Skeletal muscle cell (primary cell): Measurements from ENCODE around the gene ADAMTSL4.
A peak's percentile ranks its signal among the peaks of the same experiment; 100 is the strongest.

ENCODE experiments used
- DNase-seq: peaks from one replicate; pipeline ENCODE4 v3.0.0-alpha.2; 2010; ENCODE audit warnings: low read depth
- H3K4me3 ChIP-seq: 2 replicates; pipeline ENCODE4 v1.5.1; 2011; ENCODE audit warnings: low read depth, mild to moderate bottlenecking, control low read depth, low read length, moderate library complexity

Gene ADAMTSL4

DNA sequence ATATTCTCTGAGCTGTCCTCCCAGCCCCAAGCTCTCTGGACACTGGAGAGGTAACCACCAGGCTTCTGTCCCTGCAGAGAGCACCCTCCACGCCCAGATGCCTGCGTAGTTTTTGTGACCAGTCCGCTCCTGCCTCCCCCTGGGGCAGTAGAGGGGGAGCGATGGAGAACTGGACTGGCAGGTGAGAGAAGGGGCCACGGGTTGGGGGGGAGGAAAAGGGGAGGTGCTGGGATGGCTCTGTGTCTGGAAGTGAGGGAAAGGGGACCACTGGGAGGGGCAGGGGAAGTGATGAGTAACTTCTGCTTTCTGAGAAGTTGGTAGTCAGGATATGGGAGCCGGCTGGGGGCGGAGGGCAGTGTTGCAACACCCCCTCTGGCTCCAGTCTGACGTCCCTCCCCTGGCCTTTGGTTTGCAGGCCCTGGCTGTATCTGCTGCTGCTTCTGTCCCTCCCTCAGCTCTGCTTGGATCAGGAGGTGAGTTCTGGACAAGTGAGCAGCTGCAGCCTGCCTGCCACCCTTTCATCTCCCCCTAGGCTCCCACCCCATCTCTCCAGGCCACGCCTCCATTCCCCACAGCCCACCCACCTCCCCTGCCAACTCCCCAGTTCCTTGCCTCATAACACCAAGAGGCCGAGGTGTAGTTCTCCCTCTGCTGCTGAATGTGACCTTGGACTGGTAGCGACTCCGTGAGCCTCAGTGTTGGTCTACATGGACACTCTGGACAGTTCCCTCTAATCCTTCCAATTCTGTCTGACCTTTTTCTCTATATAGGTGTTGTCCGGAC lies 3.1 kb downstream of the ADAMTSL4 start:
- peak; percentile 93 for DNase-seq
- no peak overlapping the region for H3K4me3 ChIP-seq

DNA sequence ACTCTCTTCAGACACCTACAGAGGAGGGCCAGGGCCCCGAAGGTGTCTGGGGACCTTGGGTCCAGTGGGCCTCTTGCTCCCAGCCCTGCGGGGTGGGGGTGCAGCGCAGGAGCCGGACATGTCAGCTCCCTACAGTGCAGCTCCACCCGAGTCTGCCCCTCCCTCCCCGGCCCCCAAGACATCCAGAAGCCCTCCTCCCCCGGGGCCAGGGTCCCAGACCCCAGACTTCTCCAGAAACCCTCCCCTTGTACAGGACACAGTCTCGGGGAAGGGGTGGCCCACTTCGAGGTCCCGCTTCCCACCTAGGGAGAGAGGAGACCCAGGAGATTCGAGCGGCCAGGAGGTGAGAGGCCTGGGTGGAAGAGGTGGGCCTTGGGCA lies 3.7 kb downstream of the ADAMTSL4 start:
- H3K4me3 ChIP-seq, result no peak overlapping the region
- no peak for DNase-seq

DNA sequence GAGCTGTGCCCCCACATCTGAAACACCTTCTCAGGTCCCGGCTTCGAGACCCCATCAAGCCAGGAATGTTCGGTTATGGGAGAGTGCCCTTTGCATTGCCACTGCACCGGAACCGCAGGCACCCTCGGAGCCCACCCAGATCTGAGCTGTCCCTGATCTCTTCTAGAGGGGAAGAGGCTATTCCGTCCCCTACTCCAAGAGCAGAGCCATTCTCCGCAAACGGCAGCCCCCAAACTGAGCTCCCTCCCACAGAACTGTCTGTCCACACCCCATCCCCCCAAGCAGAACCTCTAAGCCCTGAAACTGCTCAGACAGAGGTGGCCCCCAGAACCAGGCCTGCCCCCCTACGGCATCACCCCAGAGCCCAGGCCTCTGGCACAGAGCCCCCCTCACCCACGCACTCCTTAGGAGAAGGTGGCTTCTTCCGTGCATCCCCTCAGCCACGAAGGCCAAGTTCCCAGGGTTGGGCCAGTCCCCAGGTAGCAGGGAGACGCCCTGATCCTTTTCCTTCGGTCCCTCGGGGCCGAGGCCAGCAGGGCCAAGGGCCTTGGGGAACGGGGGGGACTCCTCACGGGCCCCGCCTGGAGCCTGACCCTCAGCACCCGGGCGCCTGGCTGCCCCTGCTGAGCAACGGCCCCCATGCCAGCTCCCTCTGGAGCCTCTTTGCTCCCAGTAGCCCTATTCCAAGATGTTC lies 4.3 kb downstream of the ADAMTSL4 start:
- no peak overlapping the region for H3K4me3 ChIP-seq

DNA sequence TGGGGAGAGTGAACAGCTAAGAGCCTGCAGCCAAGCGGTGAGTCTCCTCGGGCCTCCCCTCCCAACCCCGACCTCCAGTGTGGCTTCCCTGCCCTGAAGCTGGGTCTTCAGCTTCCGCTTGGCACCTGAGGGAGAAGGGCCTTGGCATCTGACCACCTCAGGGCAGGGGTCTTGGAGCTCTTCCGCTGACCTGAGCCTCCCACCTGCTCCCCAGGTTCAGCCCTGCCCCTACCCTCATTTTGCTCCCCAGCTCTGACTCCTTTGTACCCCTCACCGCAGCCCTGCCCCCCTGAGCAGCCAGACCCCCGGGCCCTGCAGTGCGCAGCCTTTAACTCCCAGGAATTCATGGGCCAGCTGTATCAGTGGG lies 4.9 kb downstream of the ADAMTSL4 start:
- H3K4me3 ChIP-seq, result no peak overlapping the region
- no peak for DNase-seq

More for the DNA sequence above, 4.3 kb downstream of the ADAMTSL4 start:
- DNase-seq, result no peak

DNA sequence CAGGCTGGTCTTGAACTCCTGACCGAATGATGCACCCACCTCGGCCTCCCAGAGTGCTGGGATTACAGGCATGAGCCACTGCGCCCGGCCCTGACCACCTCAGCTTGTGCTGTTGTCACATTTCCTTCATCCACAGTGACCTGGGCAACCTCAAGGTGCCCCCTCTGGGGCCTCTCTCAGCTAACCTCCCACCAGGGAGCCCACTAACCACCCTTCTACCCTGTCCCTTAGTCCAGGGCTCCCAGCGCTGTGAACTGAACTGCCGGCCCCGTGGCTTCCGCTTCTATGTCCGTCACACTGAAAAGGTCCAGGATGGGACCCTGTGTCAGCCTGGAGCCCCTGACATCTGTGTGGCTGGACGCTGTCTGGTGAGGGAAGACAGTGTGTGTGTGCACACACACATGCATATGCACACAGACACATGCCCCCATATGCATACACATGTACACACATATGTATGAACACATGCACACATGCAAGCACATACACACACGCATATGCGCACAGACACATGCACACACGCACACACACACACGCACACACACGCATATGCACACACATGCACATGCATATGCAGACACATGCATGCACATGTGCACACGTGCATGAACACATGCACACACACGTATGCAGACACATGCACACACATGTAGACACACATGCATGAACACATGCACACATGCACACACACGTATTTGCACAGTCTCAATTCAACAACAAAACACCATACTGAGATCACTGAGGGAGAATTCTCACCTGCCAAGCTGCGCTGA lies 6.2 kb downstream of the ADAMTSL4 start:
- DNase-seq, result no peak
- no peak overlapping the region for H3K4me3 ChIP-seq

DNA sequence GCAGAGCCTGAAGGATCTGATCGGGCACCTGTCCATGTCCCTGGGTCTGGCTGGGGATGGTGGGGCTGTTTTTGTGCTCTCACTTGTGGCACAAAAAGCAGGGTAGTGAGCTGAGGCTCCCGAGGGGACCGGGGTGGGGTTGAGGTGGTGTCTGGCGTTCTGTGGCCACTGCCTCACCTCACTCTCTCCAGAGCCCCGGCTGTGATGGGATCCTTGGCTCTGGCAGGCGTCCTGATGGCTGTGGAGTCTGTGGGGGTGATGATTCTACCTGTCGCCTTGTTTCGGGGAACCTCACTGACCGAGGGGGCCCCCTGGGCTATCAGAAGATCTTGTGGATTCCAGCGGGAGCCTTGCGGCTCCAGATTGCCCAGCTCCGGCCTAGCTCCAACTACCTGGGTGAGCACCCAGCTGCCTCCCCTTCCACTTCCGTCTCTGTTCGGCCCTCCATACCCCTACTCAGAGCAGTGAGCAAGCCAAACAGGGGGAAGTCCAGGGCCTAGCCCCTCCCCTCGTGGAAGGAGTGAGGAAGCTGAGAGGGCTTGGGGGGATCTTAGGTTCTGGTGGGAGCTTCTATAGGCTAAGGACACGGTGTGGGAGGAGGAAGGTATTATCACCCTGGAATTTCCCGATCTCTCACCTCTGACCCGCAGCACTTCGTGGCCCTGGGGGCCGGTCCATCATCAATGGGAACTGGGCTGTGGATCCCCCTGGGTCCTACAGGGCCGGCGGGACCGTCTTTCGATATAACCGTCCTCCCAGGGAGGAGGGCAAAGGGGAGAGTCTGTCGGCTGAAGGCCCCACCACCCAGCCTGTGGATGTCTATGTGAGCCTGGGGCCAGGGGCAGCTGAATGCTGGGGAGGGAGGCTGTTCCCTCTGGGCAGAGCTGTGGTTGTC lies 7.0 kb downstream of the ADAMTSL4 start:
- H3K4me3 ChIP-seq, result no peak overlapping the region
- no peak for DNase-seq

DNA sequence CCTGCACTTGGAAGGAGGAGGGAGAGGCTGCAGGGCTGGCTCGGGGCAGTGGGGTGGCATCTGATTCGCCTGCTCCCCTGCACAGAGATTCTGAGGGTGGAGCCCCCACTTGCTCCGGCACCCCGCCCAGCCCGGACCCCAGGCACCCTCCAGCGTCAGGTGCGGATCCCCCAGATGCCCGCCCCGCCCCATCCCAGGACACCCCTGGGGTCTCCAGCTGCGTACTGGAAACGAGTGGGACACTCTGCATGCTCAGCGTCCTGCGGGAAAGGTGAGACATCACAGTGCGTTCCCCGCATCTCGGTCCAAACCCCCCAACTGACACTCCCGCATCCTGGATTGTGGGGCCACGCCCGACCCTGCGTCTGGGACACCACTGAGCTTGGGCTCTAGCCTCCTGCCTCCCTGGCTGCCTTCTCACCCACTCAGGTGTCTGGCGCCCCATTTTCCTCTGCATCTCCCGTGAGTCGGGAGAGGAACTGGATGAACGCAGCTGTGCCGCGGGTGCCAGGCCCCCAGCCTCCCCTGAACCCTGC lies 7.9 kb downstream of the ADAMTSL4 start:
- DNase-seq, result no peak
- no peak overlapping the region for H3K4me3 ChIP-seq

DNA sequence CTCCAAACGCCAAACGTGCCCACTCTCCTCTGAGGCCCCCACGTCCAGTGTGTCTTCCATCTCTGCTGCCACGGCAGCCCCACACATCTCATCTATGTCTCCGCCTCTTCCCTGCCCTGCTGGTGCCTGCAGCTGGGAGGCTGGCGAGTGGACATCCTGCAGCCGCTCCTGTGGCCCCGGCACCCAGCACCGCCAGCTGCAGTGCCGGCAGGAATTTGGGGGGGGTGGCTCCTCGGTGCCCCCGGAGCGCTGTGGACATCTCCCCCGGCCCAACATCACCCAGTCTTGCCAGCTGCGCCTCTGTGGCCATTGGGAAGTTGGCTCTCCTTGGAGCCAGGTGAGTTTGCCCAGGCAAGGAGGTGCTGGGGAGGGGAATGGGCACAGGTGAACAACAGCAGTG lies 8.6 kb downstream of the ADAMTSL4 start:
- no peak overlapping the region for H3K4me3 ChIP-seq
- no peak for DNase-seq

DNA sequence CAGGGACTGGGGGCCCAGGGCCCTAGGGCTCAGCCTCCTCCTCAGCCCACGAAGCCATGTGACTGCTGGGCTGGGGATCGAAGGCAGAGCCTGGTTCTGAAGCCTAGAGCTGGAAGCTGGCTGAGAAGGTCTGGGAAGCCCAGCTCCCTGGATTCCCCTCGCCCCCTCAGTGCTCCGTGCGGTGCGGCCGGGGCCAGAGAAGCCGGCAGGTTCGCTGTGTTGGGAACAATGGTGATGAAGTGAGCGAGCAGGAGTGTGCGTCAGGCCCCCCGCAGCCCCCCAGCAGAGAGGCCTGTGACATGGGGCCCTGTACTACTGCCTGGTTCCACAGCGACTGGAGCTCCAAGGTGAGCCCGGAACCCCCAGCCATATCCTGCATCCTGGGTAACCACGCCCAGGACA lies 9.1 kb downstream of the ADAMTSL4 start:
- no peak for DNase-seq
- no peak overlapping the region for H3K4me3 ChIP-seq

DNA sequence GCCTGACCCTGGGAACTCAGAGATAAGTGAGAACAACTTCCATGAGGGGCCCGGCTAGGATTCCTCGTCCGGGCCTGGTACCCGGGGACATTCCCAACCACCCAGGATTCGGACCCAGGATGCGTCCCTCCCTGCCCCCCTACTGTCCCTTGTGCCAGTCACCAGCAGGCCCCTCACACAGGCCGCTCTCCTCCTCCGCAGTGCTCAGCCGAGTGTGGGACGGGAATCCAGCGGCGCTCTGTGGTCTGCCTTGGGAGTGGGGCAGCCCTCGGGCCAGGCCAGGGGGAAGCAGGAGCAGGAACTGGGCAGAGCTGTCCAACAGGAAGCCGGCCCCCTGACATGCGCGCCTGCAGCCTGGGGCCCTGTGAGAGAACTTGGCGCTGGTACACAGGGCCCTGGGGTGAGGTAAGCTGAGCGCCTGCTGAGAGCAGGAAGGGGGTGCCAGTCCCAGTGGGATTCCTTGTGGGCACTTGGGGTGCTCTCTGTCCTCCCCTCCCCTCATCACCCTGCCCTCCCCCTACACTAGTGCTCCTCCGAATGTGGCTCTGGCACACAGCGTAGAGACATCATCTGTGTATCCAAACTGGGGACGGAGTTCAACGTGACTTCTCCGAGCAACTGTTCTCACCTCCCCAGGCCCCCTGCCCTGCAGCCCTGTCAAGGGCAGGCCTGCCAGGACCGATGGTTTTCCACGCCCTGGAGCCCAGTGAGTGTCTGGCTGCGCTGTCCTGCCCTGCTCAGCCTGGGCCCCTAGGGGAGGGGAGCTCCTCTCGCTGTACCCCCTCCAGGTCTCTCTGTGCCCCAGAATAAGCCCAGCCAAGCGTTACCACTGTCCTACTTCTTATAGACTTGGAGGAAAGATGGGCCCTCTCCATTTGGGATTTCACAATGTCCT lies 9.8 kb downstream of the ADAMTSL4 start:
- H3K4me3 ChIP-seq, result no peak overlapping the region
- no peak for DNase-seq

DNA sequence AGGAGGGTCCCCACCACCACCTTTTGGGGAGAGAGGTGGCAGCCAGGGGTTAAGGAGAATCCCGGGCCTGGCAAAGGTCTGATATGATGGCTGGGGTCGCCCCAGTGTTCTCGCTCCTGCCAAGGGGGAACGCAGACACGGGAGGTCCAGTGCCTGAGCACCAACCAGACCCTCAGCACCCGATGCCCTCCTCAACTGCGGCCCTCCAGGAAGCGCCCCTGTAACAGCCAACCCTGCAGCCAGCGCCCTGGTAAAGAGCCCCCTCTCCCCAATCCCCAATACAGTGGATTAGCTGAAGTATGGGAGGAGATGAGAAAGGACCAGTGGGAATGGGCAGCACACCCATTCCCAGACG lies 10.4 kb downstream of the ADAMTSL4 start:
- no peak for DNase-seq
- no peak overlapping the region for H3K4me3 ChIP-seq

DNA sequence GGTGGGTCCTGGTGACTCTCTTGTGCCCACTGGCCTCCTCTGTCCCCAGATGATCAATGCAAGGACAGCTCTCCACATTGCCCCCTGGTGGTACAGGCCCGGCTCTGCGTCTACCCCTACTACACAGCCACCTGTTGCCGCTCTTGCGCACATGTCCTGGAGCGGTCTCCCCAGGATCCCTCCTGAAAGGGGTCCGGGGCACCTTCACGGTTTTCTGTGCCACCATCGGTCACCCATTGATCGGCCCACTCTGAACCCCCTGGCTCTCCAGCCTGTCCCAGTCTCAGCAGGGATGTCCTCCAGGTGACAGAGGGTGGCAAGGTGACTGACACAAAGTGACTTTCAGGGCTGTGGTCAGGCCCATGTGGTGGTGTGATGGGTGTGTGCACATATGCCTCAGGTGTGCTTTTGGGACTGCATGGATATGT lies 10.8 kb downstream of the ADAMTSL4 start:
- no peak overlapping the region for H3K4me3 ChIP-seq
- DNase-seq, result no peak

DNA sequence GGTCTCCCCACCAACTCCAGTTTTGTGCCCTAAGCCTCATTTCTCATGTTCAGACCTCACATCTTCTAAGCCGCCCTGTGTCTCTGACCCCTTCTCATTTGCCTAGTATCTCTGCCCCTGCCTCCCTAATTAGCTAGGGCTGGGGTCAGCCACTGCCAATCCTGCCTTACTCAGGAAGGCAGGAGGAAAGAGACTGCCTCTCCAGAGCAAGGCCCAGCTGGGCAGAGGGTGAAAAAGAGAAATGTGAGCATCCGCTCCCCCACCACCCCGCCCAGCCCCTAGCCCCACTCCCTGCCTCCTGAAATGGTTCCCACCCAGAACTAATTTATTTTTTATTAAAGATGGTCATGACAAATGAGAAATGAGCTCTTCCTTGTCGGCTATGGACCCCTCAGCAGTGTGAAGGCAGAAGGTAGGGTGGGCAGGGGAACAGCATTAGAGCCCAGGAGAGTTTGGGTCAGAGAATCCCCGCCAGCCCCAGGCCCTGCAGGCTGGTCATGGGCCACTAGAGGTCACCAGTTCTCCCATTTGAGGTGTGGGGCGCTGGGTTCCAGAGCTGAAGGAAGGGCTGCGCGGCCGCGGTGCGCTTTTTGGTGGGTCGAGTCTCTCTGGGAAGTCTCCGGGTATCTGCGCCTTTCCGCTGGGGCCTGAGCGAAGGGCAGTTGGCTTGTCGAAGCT lies 11.5 kb downstream of the ADAMTSL4 start:
- DNase-seq, result no peak

DNA sequence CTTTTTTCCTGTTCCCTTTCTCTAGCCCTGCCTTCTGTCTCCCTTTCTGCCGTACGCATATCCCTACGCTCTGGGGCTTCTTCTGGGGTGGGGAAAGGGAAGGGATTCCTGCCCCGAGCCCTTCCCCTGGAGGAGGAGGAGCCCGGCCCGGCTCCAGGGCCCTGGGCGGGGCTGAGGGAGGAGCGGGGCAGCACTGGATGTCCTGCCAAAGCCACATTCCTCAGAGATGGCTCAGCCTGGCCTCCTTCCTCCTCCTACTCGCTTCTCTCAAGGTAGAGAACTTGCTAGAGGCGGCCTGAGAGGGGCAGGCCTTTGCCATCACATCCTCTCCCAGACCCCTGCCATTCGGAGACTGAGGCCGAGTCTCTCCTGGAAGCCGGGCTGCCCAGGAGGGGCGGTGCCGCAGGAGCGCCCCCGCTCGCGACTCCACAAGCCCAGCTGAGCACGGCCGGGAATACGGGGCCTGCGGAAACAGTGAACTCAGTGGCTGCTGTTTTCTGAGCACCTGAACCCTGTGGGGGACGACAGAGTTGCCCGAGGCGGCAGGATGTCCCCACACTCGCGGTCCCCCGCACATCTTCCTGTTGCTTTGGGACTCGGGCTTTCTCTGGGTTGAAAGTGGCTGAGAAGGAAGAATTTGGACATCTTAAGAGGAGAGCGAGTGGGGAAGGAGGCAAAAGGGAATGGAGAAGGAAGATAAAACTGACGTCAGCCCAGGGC lies 12.2 kb downstream of the ADAMTSL4 start:
- DNase-seq, result peak; percentile 98
- peak overlapping the region; percentile 48 for H3K4me3 ChIP-seq

More for the DNA sequence above, 11.5 kb downstream of the ADAMTSL4 start:
- peak overlapping the region; percentile 48 for H3K4me3 ChIP-seq

DNA sequence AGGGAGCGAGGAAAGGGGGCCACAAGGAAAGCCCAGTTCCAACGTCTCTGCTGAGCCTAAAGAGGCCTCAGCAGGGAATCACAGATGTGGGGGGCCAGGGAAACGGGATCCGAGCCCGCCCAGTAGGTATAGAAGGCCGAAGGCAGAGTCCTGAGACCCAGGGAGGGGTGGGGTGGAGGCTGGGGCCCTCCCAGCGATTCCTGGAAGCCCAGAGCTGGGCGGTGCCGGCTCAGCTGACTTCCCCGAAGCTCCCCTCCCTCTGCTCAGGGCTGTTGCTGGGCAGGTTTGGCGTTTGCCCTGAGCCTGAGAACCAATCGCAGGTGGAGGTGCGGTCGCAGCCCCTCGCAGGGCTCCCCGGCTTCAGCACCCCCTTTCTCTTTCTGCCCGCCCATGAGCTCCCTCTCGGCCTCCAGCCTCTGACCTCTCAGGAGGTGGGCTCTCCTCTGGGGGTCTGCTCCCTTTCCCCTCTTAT lies 12.8 kb downstream of the ADAMTSL4 start:
- DNase-seq, result peak; percentile 88
- H3K4me3 ChIP-seq, result peak overlapping the region; percentile 48

DNA sequence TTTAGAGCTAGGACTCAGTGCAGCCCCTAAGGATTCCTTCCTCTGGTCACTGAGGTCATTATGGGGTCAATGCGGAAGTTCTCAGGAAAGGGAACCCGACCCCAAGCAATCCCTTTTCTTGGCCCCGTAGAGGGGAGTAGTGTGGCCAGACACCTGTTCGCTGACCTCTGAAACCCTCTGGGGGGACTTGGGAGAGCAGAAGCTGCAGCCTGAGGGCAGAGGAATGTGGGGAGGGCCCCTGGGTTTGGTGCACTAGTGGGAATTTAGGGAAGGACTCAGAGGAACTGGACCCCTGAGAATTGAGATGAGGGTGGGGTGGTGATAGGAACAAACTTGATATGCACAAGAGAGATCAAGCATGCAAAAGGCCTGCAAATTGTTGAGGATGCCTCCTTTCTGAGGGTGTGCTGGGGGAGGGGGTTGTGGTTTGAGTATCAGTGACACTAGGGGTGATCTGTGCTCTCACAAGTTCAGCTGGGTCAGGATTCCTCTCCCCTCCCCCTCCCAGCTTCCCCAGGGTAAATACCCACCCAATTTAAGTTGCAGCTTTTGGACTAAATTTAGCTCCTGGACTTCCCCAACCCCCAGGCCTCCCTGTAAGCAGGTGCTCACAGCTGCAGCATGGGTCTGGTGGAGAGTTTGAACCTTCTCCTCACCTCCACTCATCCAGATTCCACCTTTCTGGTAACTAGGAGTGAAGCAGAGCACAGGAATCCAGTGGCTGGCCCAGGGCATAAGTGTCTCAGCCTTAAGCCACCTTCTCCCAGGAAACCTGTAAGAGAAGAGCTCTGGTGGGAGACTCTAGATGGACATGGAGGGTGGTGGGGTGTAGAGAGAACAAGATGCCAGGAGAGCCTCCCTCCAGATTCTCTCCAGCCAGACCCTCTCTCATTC lies 13.5 kb downstream of the ADAMTSL4 start:
- peak overlapping the region; percentile 48 for H3K4me3 ChIP-seq
- DNase-seq, result no peak
